ENCODE measurements around the gene SLC25A52.
A peak's percentile ranks its signal among the peaks of the same experiment; 100 is the strongest.
"Not testable (repeated sequence)": the region's sequence is repeated elsewhere in the genome, so short reads cannot be mapped to it uniquely, and the experiment has no call there.

Gene SLC25A52

GRCh38 chr18:31739651-31740050 lies 21.0 kb downstream of the SLC25A52 start:
- DNase-seq = no peak

GRCh38 chr18:31738460-31739407 lies 21.9 kb downstream of the SLC25A52 start:
- DNase-seq = no peak

- peak; percentile 34 to 57 (median 52) for DNase-seq
Observed at GRCh38 chr18:31736630-31737029, 24.1 kb downstream of the SLC25A52 start.

GRCh38 chr18:31731628-31732027 lies 29.1 kb downstream of the SLC25A52 start:
- DNase-seq = no peak

- DNase-seq = not testable (repeated sequence)
Observed at GRCh38 chr18:31729196-31729595, 31.5 kb downstream of the SLC25A52 start.

GRCh38 chr18:31723990-31724711 lies 36.5 kb downstream of the SLC25A52 start:
- peak in 1 of 3 donors; percentile 33 for DNase-seq

- DNase-seq = no peak
Observed at GRCh38 chr18:31723639-31723989, 37.1 kb downstream of the SLC25A52 start.

GRCh38 chr18:31722369-31722957 lies 38.2 kb downstream of the SLC25A52 start:
- DNase-seq = peak; percentile 86 to 91 (median 87)

GRCh38 chr18:31721601-31722000 lies 39.1 kb downstream of the SLC25A52 start:
- DNase-seq = no peak

- no peak for DNase-seq
Observed at GRCh38 chr18:31720867-31721266, 39.8 kb downstream of the SLC25A52 start.

GRCh38 chr18:31719363-31720006 lies 41.2 kb downstream of the SLC25A52 start:
- DNase-seq = no peak

GRCh38 chr18:31718386-31718785 lies 42.3 kb downstream of the SLC25A52 start:
- no peak for DNase-seq

GRCh38 chr18:31716362-31716761 lies 44.3 kb downstream of the SLC25A52 start:
- DNase-seq = no peak

- DNase-seq = no peak
Observed at GRCh38 chr18:31711365-31712172, 49.1 kb downstream of the SLC25A52 start.

- no peak for DNase-seq
Observed at GRCh38 chr18:31710826-31711225, 49.9 kb downstream of the SLC25A52 start.
